GM18867 (cell line): ENCODE results near the gene GTF3C5.
"Not testable (repeated sequence)": the region's sequence is repeated elsewhere in the genome, so short reads cannot be mapped to it uniquely, and the experiment has no call there.

Source experiments
- ATAC-seq: cut with Tn5 transposase; IDR thresholded peaks from one replicate; pipeline ENCODE4 v1.9.1; 2021; ENCODE audit warnings: mild to moderate bottlenecking, moderate library complexity; ENCODE audit not compliant: unreplicated experiment

The GTF3C5 gene

DNA sequence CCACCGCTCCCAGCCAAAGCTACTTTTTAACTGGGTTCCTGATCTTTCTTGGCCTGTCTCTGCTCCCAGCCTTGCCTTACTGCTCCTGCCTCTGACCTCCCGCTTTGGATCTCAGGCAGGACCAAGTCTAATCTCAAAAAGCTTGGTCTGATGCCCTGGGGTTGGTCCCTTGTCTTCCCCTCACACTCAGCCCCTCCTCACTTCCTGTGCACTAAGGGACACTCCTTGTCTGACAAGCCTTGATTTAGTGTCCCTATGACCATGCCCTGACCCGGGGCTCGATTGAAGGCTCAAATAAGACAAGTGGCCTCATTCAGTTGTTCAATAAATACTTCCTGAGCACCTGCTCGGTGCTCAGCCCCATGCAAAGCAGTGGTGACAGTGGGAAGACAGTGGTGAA lies 3.7 kb upstream of the GTF3C5 start:
- ATAC-seq: no peak

DNA sequence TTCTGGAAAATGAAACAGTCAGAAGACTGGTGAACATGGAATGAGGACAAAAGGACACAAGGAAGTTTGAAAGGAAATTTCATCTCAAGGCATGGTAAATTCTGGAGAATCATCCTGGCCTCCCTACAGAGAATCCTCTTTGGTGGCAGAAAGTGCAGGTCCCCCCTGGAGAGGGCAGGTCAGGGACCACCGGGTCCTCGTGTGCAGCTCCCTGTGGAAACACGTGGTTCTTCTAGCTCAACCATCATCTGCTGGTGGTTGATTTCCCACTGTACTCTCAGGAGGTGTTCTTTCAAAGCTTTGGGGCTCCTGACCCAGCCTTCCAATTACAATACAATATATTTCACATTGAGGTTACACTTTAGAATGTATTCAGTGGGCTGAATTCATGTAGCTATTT lies 2.6 kb upstream of the GTF3C5 start:
- ATAC-seq: no peak

DNA sequence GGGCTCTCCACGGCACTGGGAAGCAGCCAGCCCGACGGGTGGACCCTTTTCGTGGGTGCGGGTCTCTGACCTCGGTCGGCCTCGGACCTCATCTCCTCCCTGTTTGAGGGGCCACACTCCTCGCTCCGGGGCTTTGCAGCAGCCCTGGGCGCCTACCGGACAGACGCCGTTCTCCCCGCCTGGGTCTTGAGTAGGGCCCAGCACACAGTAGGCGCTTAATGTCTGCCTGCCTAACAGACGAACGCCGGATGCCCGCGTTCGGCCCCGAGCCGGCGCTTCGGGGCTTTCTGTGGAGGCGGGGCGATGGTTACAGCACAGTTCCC lies 842 bp upstream of the GTF3C5 start:
- no peak for ATAC-seq

DNA sequence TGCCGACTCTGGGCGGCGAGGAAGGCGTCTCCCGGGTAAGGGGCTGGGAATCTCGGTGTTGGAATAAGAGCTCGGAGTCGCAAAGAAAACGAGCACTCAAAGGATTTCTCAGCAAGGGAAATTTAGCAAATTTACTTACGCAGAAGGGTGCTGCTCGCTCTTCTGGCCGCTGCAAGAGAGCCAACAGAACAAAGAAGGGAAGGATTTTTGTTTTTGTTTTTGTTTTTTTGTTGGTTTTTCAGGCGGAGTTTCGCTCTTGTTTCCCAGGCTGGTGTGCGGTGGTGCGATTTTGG lies 279 bp downstream of the GTF3C5 start:
- ATAC-seq: no peak

DNA sequence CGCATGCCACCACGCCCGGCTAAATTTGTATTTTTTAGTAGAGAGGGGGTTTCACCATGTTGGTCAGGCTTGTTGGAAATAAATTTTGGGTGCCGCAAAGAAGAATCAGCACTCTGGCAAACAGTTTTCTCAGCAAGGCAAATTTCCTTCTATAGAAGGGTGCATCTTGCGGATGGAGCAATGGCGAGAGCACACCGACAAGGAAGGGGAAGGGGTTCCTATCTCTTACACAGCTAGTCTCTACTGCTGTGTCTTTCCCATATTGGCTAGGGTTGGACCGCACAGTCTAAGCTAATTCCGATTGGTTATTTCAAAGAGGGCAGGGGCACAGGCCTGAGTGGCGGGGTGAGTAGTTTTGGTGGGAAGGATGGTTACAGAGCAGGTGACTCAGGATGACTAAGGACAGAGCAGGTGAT lies 707 bp downstream of the GTF3C5 start:
- no peak for ATAC-seq

DNA sequence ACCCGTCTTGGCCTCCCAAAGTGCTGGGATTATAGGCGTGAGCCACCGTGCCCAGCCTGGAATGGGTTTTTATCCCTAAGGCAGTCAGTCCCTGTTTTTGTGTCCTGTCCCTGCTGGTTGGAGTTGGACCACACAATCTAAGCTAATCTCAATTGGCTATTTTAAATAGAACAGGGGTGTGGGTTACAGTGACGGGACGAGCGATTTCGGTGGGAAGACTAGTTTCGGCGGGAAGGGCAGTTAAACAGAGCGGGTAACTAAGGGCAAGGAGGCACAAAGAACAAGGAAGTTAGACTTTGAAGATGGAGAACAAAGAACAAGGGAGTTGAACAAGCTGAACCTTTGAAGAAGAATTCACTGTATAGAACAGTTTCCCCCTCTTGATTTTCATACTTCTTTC lies 1.4 kb downstream of the GTF3C5 start:
- no peak for ATAC-seq

DNA sequence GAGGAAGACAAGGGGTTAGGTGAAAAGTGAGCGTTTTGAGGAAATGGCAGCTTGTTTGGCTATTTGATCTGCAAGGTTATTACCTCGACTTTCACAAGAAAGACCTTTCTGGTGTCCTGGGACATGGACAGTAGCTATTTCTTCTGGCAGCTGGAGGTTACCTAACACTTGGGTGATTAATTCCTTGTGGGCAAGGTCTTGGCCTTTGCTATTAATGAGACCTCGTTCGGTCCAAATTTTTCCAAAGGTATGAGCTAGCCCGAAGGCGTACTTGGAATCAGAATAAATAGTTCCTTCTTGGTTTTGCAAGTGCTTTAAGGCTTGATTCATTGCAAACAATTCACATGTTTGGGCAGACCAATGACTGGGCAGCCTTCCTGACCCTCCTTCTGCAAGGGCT lies 4.9 kb downstream of the GTF3C5 start:
- no peak for ATAC-seq

DNA sequence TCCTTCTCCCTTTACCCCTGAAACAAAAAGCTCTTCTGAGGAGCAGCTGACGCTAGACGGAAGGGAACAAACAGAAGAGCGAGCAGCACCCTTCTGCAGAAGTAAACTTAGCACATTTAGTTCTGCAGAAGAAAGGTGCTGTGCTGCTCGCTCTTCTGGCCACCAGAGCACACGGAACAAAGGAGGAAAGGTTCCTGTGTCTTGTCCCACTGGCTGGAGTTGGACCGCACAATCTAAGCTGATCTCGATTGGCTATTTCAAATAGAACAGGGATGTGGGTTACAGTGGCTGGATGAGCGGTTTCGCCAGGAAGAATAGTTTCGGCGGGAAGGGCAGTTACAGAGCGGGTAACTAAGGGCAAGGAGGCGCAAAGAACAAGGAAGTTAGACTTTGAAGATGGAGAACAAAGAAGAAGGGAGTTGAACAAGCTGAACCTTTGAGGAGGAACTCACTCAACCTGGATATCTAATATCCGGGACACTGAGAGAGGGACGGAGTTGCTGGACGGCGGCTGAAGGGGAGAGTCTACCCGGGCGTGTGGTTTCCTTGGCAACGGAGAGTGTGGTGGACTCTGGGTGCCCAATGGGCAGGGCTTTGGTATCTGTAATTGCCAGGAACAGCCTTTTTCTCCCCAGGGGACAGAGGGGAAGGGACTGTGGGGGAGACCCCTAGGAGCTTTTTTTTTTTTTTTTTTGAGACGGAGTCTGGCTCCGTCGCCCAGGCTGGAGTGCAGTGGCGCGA lies 7.1 kb downstream of the GTF3C5 start:
- ATAC-seq: no peak

DNA sequence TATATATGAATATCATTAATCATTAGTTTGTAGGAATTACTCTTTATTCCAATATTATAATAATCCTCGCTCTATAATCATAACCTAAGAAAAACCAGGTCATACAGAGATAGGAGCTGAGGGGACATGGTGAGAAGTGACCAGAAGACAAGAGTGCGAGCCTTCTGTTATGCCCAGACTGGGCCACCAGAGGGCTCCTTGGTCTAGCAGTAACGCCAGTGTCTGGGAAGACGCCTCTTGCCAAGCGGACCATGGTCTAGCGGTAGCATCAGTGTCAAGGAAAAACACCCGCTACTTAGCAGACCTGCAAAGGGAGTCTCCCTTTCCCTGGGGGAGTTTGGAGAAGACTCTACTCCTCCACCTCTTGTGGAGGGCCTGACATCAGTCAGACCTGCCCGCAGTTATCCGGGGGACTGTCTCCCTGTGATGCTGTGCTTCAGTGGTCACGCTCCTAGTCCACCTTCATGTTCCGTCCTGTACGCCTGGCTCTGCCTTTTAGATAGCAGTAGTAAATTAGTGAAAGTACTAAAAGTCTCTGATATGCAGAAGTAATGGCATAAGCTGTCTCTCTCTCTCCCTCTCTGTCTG lies 10.2 kb downstream of the GTF3C5 start:
- not testable (repeated sequence) for ATAC-seq

DNA sequence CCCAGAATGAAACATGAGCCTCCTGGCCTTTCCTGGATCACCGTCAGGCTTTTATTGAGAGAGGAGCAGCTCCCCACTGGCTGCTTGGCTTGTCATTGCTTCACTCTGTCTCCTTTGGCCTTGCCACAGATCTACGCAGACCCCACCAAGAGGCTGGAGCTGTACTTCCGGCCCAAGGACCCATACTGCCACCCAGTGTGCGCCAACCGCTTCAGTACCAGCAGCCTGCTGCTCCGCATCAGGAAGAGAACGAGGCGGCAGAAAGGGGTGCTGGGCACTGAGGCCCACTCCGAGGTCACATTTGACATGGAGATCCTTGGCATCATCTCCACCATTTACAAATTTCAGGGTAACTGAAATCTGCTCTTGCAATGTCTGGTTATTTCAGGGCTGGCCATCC lies 11.2 kb downstream of the GTF3C5 start:
- no peak for ATAC-seq

DNA sequence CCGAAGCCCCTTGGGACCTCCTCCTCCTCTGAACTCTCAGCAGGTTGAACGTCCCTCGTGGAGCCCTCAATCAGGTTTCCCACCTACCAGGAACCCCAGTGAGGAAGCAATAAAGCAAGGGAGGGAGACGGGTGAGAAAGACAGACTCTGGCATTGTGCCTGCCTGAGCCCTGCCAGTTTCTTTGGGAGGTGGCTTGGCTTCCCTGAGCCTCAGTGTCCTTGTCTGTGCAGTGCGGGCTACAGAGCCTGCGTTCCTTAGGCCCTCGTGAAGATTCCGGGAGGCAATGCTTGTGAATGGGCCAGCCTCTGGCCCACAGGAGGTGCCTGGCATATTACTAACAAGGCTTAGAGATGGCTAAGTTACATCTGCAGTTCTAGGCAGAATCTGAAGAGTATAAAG lies 11.9 kb downstream of the GTF3C5 start:
- no peak for ATAC-seq

DNA sequence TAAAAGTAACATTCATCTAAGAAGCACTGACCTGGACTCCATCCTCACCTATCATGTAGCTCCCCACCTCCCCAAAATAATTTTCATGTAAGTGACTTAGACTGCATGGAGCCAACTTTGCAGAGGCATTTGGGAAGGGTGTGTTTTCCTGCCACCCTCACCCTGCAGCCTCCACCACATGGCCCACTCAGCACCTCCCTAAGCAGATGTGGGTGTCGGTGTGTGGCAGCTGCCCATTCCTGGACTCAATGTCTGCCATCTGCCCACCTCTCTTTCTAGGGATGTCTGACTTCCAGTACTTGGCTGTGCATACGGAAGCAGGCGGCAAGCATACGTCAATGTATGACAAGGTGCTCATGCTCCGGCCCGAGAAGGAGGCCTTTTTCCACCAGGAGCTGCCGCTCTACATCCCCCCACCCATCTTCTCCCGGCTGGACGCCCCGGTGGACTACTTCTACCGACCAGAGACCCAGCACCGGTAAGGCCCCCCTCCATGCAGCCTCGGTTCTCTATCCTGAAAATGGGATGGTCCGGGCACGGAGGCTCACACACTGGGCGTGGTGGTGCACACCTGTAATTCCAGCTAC lies 12.7 kb downstream of the GTF3C5 start:
- no peak for ATAC-seq

DNA sequence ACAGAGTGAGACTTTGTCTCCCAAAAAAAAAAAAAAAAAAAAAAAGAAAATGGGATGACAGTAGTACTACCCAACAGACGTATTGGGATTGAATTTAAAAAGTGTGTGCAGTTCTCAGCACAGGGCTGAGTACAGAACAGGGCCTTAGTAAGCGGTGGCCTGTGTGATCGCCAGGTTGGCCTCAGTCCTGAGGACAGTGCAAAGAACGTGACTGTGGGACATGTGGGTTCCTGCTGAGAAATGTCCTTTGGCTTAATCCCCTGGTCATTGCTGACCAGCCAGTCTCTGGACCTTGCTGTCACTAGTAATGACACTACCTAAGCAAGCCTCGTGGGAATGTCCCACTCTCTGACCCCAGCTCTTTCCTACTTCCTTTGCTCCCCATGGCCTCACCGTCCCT lies 13.3 kb downstream of the GTF3C5 start:
- no peak for ATAC-seq

DNA sequence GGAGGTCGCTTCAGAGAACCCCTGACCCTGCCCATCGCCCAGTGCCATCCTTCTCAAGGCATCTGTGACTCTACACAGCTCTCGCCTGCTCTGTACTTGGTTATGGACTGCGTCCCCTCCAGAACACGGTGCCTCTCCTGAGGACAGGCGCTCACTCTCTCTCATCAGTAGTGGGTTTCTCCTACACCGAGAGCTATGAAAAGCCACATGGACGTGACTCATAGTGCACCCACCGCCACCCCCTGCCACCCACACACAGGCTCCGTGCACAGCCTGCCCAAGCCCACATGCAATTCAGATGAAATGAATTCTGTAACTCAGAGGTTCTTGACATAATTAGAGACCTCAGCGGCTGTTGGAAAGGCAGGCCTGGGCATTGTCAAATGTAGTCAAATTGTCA lies 13.9 kb downstream of the GTF3C5 start:
- ATAC-seq: no peak

DNA sequence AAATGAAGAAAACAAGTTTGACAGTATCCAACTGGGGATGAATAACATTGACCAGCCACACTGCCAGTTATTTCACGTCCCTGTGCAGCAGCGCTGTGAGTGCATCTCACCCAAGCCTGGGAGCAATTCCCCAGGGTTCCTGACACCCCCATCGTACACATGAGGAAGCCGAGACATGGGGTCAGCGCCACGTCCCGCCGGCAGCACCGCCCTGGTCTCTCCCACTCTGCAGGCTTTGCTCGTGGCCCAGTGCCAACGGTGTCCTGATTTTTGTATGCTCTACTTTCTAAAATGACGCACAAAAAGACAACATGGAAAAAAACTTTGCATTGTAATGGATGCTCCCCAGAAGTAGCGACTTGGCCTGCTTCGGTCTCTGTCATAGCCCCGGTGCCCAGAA lies 14.3 kb downstream of the GTF3C5 start:
- no peak for ATAC-seq

DNA sequence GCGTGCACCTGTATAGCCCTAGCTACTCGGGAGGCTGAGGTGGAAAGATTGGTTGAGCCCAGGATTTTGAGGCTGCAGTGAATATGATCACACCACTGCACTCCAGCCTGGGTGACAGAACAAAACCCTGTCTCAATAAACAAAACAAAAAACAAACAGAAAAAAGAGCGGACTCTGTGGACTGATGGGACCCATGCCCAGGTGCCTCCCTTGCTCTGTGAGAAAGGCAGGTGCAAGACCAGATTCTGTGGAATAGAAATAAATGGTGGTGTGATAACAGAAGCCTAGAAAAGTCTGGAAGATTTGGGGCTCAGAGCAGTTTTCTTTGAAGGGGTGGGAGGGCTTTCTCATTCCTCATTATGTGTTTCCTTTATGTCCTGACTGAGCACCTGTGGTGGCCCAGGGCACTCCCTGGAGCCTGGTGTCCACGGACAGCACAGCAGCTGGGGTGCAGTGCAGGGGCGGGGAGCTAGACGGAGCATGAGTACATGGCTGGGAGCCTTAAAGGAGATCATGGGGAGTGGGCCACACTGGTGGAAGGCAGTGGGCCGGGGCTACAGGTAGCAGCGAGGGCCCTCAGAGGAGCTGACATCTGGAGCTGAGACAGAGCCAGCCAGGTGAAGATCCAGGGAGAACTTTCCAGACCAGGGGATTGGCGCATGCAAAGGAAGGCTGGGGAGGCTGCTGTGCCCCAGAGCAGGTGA lies 15.6 kb downstream of the GTF3C5 start:
- no peak for ATAC-seq

DNA sequence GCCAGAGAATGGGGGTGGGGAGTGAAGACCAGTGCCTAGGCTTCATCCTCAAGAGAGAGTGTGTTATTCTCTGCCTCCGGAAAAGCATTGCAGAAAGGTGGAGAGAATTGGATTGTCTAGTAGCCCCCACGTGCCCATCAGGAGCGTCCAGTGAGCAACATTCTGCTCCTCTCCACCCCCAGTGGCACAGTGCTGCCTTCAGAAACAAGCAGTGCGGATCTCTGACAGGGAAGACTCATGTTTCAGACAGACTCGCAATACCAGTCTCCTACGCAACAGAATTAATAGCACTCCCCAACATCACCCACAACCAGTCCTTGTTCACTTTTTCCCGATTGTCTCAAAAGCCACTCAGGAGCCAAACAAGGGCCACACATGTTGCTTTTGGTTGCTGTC lies 16.1 kb downstream of the GTF3C5 start:
- no peak for ATAC-seq

DNA sequence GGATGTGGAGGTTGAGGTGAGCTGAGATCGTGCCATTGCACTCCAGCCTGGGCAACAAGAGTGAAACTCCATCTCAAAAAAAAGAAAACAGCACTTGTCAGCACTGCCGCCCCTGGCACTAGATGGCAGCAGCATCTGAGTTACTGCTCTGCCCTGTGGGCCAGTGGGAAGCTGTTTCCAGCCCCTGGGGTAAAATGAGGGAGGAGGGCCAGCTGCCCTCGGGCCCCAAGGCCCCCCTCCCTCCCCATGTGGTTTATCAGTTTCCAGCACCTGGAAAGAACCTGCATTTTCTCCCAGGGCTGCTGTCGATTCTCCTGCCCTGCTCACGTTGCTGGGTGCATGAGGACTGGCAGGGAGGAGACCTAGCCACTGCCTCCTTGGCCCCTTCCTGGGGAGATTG lies 17.8 kb downstream of the GTF3C5 start:
- ATAC-seq: no peak

DNA sequence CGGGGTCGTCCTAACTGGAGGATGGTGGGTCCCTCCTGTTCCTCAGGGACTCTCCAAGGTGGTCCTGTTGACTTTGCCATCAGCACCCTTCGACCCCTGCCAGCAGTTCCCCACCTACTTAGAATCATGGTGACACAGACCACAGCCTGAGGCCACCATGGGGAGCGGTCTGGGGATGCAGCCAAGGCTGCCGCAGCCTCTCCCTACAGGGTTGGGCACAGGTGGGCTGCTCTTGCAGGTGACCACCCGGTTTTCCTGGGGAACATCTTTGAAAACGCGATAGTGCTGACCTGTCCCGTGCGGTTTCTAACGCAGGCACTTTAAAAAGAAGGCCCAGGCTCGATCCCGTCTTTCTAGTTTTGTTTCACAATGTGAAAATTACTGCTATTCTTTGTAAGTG lies 18.2 kb downstream of the GTF3C5 start:
- ATAC-seq: no peak

DNA sequence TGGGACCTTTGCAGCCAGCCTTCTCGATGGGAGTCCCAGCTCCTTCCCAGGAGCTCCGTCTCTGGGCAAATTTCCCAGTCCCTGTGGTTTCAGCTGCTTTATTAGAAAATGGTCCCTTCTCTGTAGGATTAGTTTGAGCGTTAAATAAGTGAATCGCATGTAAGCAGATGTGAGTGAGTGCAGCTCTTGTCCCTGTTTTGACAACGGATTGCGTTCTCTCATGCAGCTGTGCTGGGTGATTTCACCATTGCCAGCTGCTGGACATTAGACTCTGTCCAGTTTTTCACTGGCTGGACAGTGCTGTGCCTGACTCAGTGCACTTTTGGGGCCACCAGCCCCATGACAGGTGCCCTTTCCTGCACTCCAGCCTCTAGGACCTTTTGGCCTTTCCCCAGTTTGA lies 19.3 kb downstream of the GTF3C5 start:
- no peak for ATAC-seq

DNA sequence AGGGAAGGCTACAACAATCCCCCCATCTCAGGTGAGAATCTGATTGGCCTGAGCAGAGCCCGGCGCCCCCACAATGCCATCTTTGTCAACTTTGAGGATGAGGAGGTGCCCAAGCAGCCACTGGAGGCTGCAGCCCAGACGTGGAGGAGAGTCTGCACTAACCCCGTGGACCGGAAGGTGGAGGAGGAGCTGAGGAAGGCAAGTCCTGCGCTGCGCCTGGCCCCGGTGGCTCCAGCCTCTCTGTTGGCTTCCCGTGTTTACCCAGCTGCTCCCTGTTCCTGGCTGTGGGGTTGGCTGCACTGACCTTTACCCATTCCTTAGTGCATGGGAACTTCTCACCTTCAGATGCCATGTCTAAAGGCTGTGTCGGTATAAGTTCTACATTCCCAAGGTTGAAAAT lies 20.0 kb downstream of the GTF3C5 start:
- ATAC-seq: no peak

DNA sequence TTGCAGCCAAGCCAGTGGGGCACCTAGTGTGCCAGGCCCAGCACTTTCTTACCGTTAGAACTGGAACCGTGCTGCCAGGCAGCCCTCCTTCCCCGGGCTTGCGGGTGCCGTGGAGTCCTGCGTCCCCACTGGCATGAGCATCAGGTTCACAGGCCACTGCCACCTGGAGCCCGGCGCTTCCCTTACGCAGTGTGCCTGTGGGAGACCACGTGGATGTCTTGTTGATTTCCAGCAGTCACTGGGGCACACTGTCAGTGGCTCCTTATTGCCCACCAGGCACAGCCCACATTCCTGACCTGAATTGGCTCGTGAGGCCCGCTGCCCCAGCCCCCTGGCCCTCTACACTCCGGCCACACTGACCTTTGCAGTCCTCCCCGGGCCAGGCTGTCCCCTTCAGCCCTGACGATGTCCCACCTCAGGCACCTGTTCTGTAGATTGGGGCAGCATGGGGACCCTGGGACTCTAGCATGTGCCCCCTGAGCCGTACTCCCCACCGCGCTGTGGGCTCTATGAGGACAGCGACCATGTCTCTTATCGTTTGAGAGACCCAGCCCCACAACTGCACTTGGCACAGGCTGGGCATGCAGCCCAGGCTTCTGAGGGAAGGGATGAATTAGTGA lies 20.6 kb downstream of the GTF3C5 start:
- ATAC-seq: no peak
